ENCODE data around the gene XXYLT1. TPM values are rescaled to one million over a fixed set of nuclear protein-coding genes. Genes with fewer than 3 reads are reported as not detected.

The XXYLT1 gene
- total RNA-seq, 1 experiment from 2014 or later: 16.9 TPM

DNA sequence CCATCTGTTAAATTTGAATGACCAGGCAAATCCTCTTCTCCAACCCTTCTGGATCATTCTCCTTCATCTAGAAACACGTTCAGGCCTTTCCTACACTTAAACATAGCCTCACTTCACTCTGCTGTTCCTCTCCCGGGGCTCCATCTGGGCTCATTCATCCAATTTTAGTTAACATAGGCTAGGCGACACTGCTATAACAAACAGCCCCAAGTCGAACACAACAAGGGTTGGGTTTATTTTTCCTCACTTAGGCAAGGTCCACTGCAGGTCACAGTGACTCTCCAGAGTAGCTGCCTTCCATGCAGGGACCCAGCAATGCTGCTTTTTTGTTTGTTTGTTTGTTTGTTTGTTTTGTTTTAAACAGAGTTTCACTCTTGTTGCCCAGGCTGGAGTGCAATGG lies 250.8 kb downstream of the XXYLT1 start:
- in situ Hi-C loops (cut with HindIII; ENCODE audit: low pct_unique_long_range_greater_than_20kb, low sequenced_read_pairs): no loop called here
- DNase-seq (ENCODE audit: low read depth, low spot score): no peak

- in situ Hi-C loops (cut with HindIII; ENCODE audit: low pct_unique_long_range_greater_than_20kb, low sequenced_read_pairs): no loop called here
- no peak for DNase-seq (ENCODE audit: low read depth, low spot score)
Observed at GRCh38 chr3:195019335-195019734, 251.6 kb downstream of the XXYLT1 start.

Small RNA genes within 50 kb of the gene (small RNA-seq; reads per million reads assigned to genes)
- 0 reads per million in 2 experiments for gene MIR3137
- gene RN7SL36P: 0 to 0.05 reads per million in 2 experiments
- gene RNU6-25P: 0 reads per million in 2 experiments

Other genes starting within 250 kb of the XXYLT1 start
- 71.4 and 84.7 TPM in 2 replicates for gene ACAP2, start 171.9 kb upstream of the XXYLT1 start, total RNA-seq (2014; rRNA removed; shearing (Covaris generic))